HEK293T (cell line): Measurements from ENCODE around the gene ANTXR1.

Experiments
- CTCF ChIA-PET: fragments of 350-600 bp; formaldehyde crosslinking; extraction: SDS; loops from one replicate; lab custom pipeline; 2021; ENCODE audit warnings: antibody characterized with exemption, inconsistent platforms; lab: Yijun Ruan, JAX
- POLR2A ChIA-PET: fragments of 350-600 bp; formaldehyde crosslinking; extraction: SDS; loops from one replicate; lab custom pipeline; 2020; ENCODE audit warnings: antibody characterized with exemption, inconsistent platforms; lab: Yijun Ruan, JAX
- DNase-seq: peaks from one replicate; pipeline ENCODE4 v3.0.0; 2012; ENCODE audit warnings: mixed read lengths; ENCODE audit errors: extremely low spot score
- ARNT ChIP-seq: fragments of 450-650 bp; IDR thresholded peaks from 2 replicates; pipeline ENCODE4 v1.6.1; 2017; ENCODE audit warnings: mild to moderate bottlenecking
- BHLHE40 ChIP-seq: fragments of 450-650 bp; IDR thresholded peaks from 2 replicates; pipeline ENCODE4 v1.6.1; 2016; ENCODE audit warnings: mild to moderate bottlenecking, moderate library complexity, borderline replicate concordance
- CTBP1 ChIP-seq: fragments of 450-650 bp; IDR thresholded peaks from 2 replicates; pipeline ENCODE4 v1.6.1; 2016; ENCODE audit warnings: borderline replicate concordance
- ELF4 ChIP-seq: fragments of 450-650 bp; IDR thresholded peaks from 2 replicates; pipeline ENCODE4 v1.6.1; 2017; ENCODE audit warnings: antibody characterized with exemption
- FOXA1 ChIP-seq: fragments of 450-650 bp; IDR thresholded peaks from 2 replicates; pipeline ENCODE4 v1.6.1; 2016; ENCODE audit warnings: mild to moderate bottlenecking
- FOXK2 ChIP-seq: fragments of 450-650 bp; IDR thresholded peaks from 2 replicates; pipeline ENCODE4 v1.6.1; 2016; ENCODE audit warnings: mild to moderate bottlenecking
- FOXM1 ChIP-seq: fragments of 450-650 bp; IDR thresholded peaks from 2 replicates; pipeline ENCODE4 v1.6.1; 2017; ENCODE audit warnings: mild to moderate bottlenecking, borderline replicate concordance
- HDGF ChIP-seq: fragments of 450-650 bp; IDR thresholded peaks from 2 replicates; pipeline ENCODE4 v1.6.1; 2017; ENCODE audit warnings: antibody characterized with exemption, borderline replicate concordance
- L3MBTL2 ChIP-seq: fragments of 450-650 bp; conservative IDR thresholded peaks from 2 replicates; pipeline ENCODE4 v1.6.1; 2016; ENCODE audit warnings: mild to moderate bottlenecking
- LEF1 ChIP-seq: fragments of 450-650 bp; IDR thresholded peaks from 2 replicates; pipeline ENCODE4 v1.6.1; 2017; ENCODE audit warnings: mild to moderate bottlenecking, borderline replicate concordance
- NFRKB ChIP-seq: fragments of 450-650 bp; IDR thresholded peaks from 2 replicates; pipeline ENCODE4 v1.6.1; 2016; ENCODE audit warnings: mild to moderate bottlenecking, moderate library complexity
- PKNOX1 ChIP-seq: fragments of 450-650 bp; IDR thresholded peaks from 2 replicates; pipeline ENCODE4 v1.6.1; 2016
- SP1 ChIP-seq: fragments of 450-650 bp; IDR thresholded peaks from 2 replicates; pipeline ENCODE4 v1.6.1; 2017
- SUZ12 ChIP-seq: fragments of 450-650 bp; IDR thresholded peaks from 2 replicates; pipeline ENCODE4 v1.6.1; 2016; ENCODE audit warnings: mild to moderate bottlenecking
- TARDBP ChIP-seq: fragments of 450-650 bp; IDR thresholded peaks from 2 replicates; pipeline ENCODE4 v1.6.1; 2016
- ZNF384 ChIP-seq: fragments of 450-650 bp; IDR thresholded peaks from 2 replicates; pipeline ENCODE4 v1.6.1; 2016

The ANTXR1 gene

GRCh38 chr2:69023236-69023635, 10.3 kb downstream of the ANTXR1 start:
- TF ChIP-seq L3MBTL2 (no peak), BHLHE40 (no peak), PKNOX1 (no peak), ARNT (no peak), FOXM1 (no peak), ELF4 (no peak), ZNF384 (no peak), SUZ12 (no peak), CTBP1 (no peak), LEF1 (no peak), HDGF (no peak), FOXA1 (no peak), FOXK2 (no peak), NFRKB (no peak), TARDBP (no peak)
- CTCF ChIA-PET = no interaction called here
- no peak for DNase-seq
- POLR2A ChIA-PET = no interaction called here

GRCh38 chr2:69026026-69026425, 13.0 kb downstream of the ANTXR1 start:
- ChIA-PET POLR2A (no interaction called here), CTCF (interaction anchor here (1.1 kb wide), 1 partner anchor 280 kb away, joined by 5 read pairs; no protein-coding TSS in a partner anchor)
- peak; percentile 14 for DNase-seq
- TF ChIP-seq ARNT (no peak), HDGF (no peak), BHLHE40 (no peak), NFRKB (no peak), PKNOX1 (no peak), TARDBP (no peak), FOXA1 (no peak), FOXK2 (no peak)

- CTCF ChIA-PET = interaction anchor here (1.1 kb wide), 1 partner anchor 279 kb away, joined by 5 read pairs; no protein-coding TSS in a partner anchor
- POLR2A ChIA-PET = no interaction called here
- TF ChIP-seq ZNF384 = no peak
- DNase-seq = no peak
These were observed 13.9 kb downstream of the ANTXR1 start for GRCh38 chr2:69026691-69027459.

- POLR2A ChIA-PET = no interaction called here
- no peak for DNase-seq
- CTCF ChIA-PET = no interaction called here
- TF ChIP-seq SUZ12 (no peak), FOXA1 (no peak), FOXK2 (no peak), ARNT (no peak), ELF4 (no peak), PKNOX1 (no peak), FOXM1 (no peak), ZNF384 (no peak), CTBP1 (no peak), TARDBP (no peak), L3MBTL2 (no peak)
These were observed 17.9 kb downstream of the ANTXR1 start for GRCh38 chr2:69030800-69031428.

GRCh38 chr2:69031466-69031865, 18.5 kb downstream of the ANTXR1 start:
- POLR2A ChIA-PET = no interaction called here
- CTCF ChIA-PET = no interaction called here
- TF ChIP-seq ELF4 (no peak), FOXK2 (no peak), LEF1 (no peak), HDGF (no peak), FOXA1 (no peak), SP1 (no peak), PKNOX1 (no peak), L3MBTL2 (no peak), BHLHE40 (no peak), ZNF384 (no peak)
- no peak for DNase-seq

GRCh38 chr2:69032336-69032735, 19.4 kb downstream of the ANTXR1 start:
- POLR2A ChIA-PET = no interaction called here
- DNase-seq = no peak
- CTCF ChIA-PET = no interaction called here
- TF ChIP-seq FOXK2 = no peak
- no peak for TF ChIP-seq ZNF384
- TF ChIP-seq TARDBP = no peak
- TF ChIP-seq L3MBTL2 = no peak
- TF ChIP-seq SP1 = no peak
- TF ChIP-seq NFRKB = no peak
- TF ChIP-seq BHLHE40 = no peak
- no peak for TF ChIP-seq LEF1
- no peak for TF ChIP-seq HDGF
- no peak for TF ChIP-seq SUZ12
- no peak for TF ChIP-seq CTBP1
- TF ChIP-seq ELF4 = no peak
- TF ChIP-seq FOXA1 = no peak
- no peak for TF ChIP-seq FOXM1
- TF ChIP-seq ARNT = no peak
- no peak for TF ChIP-seq PKNOX1
